Measurements from ENCODE around the gene AUP1. TPM values are rescaled to one million over a fixed set of nuclear protein-coding genes. Genes with fewer than 3 reads are reported as not detected.
"Not testable (repeated sequence)": the region's sequence is repeated elsewhere in the genome, so short reads cannot be mapped to it uniquely, and the experiment has no call there.

AUP1 gene
- total RNA-seq, 2 experiments from 2014 or later = 90.8 to 92.7 TPM

DNA sequence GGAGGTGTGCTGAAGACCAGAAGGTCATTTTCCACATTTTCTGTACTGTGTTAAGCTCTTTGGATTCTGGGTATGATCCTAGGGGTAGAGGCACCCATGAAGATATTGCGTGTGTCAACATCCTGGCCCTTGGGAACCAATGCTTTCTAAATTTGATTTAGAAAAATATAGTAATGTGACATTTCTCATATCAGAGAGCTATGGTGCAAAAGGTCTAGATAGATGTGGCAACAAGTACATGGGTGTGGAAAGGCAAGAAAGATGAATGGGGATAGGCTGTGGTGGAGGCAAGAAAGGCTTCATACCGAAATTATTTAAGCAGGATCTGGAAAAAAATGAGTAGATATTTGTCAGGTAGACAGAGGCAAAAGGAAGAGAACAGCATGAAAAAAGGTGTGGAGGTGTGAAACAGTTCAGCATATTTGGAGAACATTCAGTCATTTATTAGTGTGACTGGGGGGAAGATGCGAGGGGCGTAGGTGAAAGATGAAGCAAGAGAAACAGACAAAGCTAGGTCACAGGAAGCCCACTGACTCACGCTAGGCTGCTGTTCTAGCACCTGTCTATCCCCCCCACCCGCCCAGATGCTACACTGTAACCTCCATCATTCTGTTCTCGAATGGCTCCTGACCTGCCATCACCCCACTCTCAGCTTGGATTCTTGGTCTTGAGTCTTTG is 36.7 kb upstream of the AUP1 start:
- Mint-ChIP-seq H3K4me1 (ENCODE audit: low read depth) (peaks cover 30% of the 10 kb centered on the region), H3K4me3 (peak overlapping the region; percentile 22), H3K36me3 (ENCODE audit: low read depth) (no peaks in the 10 kb centered on the region), H3K27ac (peak overlapping the region; percentile 82), H3K9me3 (no peaks in the 10 kb centered on the region), H3K27me3 (peaks cover 21% of the 10 kb centered on the region)
- ChIA-PET POLR2A (interaction anchor here (0.7 to 2.3 kb wide), 7 partner anchors 9 to 94 kb away, joined by 3 to 11 read pairs (median 4); partner anchors contain the start of genes DOK1, LOXL3, MRPL53 and TLX2), CTCF (interaction anchor here (0.8 to 2.9 kb wide), 6 partner anchors 11 to 34 kb away, joined by 3 to 15 read pairs (median 4); no protein-coding TSS in a partner anchor)
- DNase-seq = peak; percentile 51
- intact Hi-C loops (cut with micrococcal nuclease) = no loop called here
- peak; percentile 52 for ATAC-seq
- TF ChIP-seq, protein P1, sequence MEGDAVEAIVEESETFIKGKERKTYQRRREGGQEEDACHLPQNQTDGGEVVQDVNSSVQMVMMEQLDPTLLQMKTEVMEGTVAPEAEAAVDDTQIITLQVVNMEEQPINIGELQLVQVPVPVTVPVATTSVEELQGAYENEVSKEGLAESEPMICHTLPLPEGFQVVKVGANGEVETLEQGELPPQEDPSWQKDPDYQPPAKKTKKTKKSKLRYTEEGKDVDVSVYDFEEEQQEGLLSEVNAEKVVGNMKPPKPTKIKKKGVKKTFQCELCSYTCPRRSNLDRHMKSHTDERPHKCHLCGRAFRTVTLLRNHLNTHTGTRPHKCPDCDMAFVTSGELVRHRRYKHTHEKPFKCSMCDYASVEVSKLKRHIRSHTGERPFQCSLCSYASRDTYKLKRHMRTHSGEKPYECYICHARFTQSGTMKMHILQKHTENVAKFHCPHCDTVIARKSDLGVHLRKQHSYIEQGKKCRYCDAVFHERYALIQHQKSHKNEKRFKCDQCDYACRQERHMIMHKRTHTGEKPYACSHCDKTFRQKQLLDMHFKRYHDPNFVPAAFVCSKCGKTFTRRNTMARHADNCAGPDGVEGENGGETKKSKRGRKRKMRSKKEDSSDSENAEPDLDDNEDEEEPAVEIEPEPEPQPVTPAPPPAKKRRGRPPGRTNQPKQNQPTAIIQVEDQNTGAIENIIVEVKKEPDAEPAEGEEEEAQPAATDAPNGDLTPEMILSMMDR (IDR thresholded peaks at IDR 0.05) = no peak

DNA sequence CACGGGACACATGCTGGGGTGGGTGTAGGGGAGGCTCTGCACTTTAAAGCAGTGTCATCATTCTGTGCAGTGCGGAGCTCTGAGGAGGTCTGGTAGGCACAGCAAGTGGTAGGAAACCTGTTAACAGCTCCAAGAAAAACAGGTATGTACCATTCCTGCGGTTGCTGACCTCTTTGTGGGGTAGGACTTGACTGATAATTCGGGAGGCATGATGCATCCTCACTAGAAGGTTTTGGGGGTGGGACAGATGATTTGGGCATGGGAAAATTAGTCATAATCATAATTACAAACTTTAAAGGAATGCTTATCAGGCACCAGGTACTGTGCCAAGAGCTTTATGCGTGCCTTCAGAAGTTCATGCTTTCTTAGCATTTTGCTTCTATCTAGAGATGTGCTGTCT is 34.7 kb upstream of the AUP1 start:
- DNase-seq = no peak
- intact Hi-C loops (cut with micrococcal nuclease) = no loop called here
- no peaks in the 10 kb centered on the region for H3K9me3 Mint-ChIP-seq
- no peak overlapping the region for H3K27ac Mint-ChIP-seq
- H3K4me1 Mint-ChIP-seq (ENCODE audit: low read depth) = peaks cover 31% of the 10 kb centered on the region
- no peaks in the 10 kb centered on the region for H3K36me3 Mint-ChIP-seq (ENCODE audit: low read depth)
- H3K4me3 Mint-ChIP-seq = no peak overlapping the region
- ChIA-PET CTCF (interaction anchor here (0.7 to 1.3 kb wide), 3 partner anchors 22 to 35 kb away, joined by 3 to 4 read pairs (median 3); partner anchors contain the start of genes AUP1 and HTRA2), POLR2A (interaction anchor here (0.7 kb wide), 1 partner anchor 54 kb away, joined by 3 read pairs; no protein-coding TSS in a partner anchor)
- H3K27me3 Mint-ChIP-seq = peaks cover 26% of the 10 kb centered on the region
- TF ChIP-seq, protein P1 (IDR thresholded peaks at IDR 0.05) = no peak
- no peak for ATAC-seq

DNA sequence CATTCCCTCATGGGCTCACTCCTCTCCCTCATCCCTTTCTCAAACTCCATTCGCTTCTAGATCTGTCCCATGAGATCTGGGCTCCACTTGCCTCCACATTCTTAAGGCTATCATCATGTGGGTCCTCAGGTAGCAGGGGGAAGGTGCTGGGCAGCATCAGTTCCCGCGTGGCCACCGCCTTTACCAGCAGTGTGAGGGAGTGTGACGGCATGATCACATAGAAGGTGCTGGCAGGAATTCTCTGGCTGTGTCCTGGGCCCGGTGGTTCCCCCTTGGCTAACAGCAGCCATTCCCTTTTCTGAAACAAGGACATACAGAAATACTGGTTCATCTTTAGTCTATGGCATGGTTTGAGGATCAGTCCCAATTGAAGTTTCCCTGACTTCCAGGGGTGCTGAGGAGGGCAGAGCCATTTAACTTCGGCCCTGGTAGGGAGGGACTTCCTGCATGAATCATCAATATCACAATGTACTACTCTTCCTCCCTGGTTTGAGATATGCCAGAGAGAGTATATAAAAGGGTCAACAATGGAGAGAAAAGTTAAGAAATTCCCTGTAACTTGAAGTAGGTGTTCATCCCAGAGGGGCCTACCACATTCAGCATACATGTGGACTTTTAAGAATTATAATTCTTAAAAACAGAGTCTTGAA is 32.7 kb upstream of the AUP1 start:
- CTCF ChIA-PET = no interaction called here
- Mint-ChIP-seq H3K27ac (no peak overlapping the region), H3K9me3 (no peaks in the 10 kb centered on the region), H3K4me1 (ENCODE audit: low read depth) (peaks cover 18% of the 10 kb centered on the region), H3K27me3 (peaks cover 24% of the 10 kb centered on the region), H3K36me3 (ENCODE audit: low read depth) (no peaks in the 10 kb centered on the region), H3K4me3 (no peak overlapping the region)
- DNase-seq = no peak
- intact Hi-C loops (cut with micrococcal nuclease) = no loop called here
- TF ChIP-seq, protein P1 (IDR thresholded peaks at IDR 0.05) = no peak
- ATAC-seq = no peak
- POLR2A ChIA-PET = no interaction called here

GRCh38 chr2:74561022-74561421 is 31.5 kb upstream of the AUP1 start:
- Mint-ChIP-seq H3K4me1 (ENCODE audit: low read depth) (peaks cover 13% of the 10 kb centered on the region), H3K27me3 (peaks cover 24% of the 10 kb centered on the region)
- H3K36me3 Mint-ChIP-seq (ENCODE audit: low read depth); intact Hi-C loops (cut with micrococcal nuclease); H3K9me3 Mint-ChIP-seq; H3K4me3 Mint-ChIP-seq; H3K27ac Mint-ChIP-seq; CTCF ChIA-PET; POLR2A ChIA-PET; DNase-seq: not testable (repeated sequence)
- peak; percentile 24 for ATAC-seq

DNA sequence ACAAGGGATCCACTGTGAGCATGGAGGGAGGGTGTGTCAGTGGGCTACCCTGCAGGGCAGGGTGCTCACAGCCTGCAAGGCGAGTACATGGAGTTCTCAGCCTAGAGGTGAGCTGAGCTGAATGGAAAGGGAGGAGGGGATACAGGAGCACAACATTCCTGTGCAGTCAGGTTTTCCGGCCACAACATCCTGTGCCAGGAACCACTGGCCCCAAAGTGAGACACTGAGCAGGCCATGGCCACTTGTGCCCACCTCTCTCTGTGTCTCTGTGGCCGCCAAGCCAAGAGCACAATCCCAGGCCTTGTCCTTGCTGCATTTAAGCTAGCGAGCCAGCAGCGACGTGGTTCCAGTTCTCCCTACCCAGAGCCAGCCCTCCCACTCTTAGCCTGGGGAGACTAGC is 31.1 kb upstream of the AUP1 start:
- Mint-ChIP-seq H3K4me3 (no peak overlapping the region), H3K4me1 (ENCODE audit: low read depth) (peaks cover 13% of the 10 kb centered on the region), H3K27ac (no peak overlapping the region), H3K9me3 (no peaks in the 10 kb centered on the region), H3K27me3 (peaks cover 23% of the 10 kb centered on the region), H3K36me3 (ENCODE audit: low read depth) (peaks cover 7% of the 10 kb centered on the region)
- no peak for ATAC-seq
- TF ChIP-seq, protein P1 (IDR thresholded peaks at IDR 0.05) = no peak
- intact Hi-C loops (cut with micrococcal nuclease) = no loop called here
- CTCF ChIA-PET = no interaction called here
- POLR2A ChIA-PET = interaction anchor here (0.9 kb wide), 1 partner anchor 9 kb away, joined by 3 read pairs; no protein-coding TSS in a partner anchor
- DNase-seq = no peak

All from activated CD8-positive, alpha-beta T cell treated with anti-CD3 and anti-CD28 coated beads for 36 hours (primary cell).